ENCODE results near the gene TTYH2. TPM values are rescaled to one million over a fixed set of nuclear protein-coding genes. Genes with fewer than 3 reads are reported as not detected.

The TTYH2 gene
- total RNA-seq, 1 donor from 2014 or later, result 30.3 TPM

DNA sequence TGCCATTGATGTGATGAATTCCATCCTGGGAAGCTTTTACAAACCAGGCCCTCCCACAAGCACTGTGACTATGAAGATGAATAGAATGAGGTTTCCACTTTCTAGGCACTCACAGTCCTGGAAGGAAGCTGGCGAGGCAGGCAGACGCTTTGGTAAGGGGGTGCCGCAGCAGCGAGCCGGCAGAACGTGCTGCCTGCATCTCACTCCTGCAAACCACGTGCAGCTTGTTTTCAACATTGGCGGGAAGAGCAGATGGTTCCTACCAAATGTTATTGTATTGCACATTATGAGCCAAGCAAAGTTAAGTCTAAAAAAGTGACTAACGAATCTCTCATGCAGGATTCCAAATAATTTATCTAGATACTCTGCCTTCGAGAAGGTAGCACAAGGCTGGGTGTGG is 57.0 kb downstream of the TTYH2 start:
- Histone ChIP-seq H3K4me3 (no peak overlapping the region), H3K27ac (no peak overlapping the region), H3K27me3 (no peaks in the 10 kb centered on the region), H3K4me1 (no peaks in the 10 kb centered on the region), H3K9me3 (no peaks in the 10 kb centered on the region), H3K36me3 (no peaks in the 10 kb centered on the region)
- intact Hi-C loops (cut with DNase I), result no loop called here
- TF ChIP-seq, protein P1, sequence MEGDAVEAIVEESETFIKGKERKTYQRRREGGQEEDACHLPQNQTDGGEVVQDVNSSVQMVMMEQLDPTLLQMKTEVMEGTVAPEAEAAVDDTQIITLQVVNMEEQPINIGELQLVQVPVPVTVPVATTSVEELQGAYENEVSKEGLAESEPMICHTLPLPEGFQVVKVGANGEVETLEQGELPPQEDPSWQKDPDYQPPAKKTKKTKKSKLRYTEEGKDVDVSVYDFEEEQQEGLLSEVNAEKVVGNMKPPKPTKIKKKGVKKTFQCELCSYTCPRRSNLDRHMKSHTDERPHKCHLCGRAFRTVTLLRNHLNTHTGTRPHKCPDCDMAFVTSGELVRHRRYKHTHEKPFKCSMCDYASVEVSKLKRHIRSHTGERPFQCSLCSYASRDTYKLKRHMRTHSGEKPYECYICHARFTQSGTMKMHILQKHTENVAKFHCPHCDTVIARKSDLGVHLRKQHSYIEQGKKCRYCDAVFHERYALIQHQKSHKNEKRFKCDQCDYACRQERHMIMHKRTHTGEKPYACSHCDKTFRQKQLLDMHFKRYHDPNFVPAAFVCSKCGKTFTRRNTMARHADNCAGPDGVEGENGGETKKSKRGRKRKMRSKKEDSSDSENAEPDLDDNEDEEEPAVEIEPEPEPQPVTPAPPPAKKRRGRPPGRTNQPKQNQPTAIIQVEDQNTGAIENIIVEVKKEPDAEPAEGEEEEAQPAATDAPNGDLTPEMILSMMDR (IDR thresholded peaks at IDR 0.05), result no peak
- DNase-seq (ENCODE audit: low spot score in 2 of 2), result no peak

DNA sequence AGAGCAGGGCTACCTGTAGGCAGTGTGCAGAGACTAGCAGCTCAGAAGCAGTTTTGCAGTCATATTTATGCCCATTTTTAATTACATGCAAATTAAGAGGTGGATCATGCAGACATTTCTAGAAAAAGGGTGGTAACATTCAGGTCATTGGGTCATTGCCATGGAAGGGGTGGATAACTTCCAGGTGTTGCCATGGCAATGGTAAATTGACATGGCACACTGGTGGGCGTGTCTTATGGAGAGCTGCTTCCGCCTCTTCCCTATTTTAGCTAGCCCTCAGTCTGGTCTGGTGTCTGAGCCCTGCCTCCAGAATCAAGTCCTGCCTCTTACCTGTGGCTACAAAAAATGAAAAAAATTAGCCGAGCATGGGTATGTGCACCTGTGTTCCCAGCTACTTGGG is 57.9 kb downstream of the TTYH2 start:
- DNase-seq (ENCODE audit: low spot score in 2 of 2), result no peak
- Histone ChIP-seq H3K27ac (no peak overlapping the region), H3K9me3 (no peaks in the 10 kb centered on the region), H3K4me1 (no peaks in the 10 kb centered on the region), H3K36me3 (no peaks in the 10 kb centered on the region), H3K27me3 (no peaks in the 10 kb centered on the region), H3K4me3 (no peak overlapping the region)
- intact Hi-C loops (cut with DNase I), result no loop called here
- TF ChIP-seq, protein P1 (IDR thresholded peaks at IDR 0.05), result no peak

DNA sequence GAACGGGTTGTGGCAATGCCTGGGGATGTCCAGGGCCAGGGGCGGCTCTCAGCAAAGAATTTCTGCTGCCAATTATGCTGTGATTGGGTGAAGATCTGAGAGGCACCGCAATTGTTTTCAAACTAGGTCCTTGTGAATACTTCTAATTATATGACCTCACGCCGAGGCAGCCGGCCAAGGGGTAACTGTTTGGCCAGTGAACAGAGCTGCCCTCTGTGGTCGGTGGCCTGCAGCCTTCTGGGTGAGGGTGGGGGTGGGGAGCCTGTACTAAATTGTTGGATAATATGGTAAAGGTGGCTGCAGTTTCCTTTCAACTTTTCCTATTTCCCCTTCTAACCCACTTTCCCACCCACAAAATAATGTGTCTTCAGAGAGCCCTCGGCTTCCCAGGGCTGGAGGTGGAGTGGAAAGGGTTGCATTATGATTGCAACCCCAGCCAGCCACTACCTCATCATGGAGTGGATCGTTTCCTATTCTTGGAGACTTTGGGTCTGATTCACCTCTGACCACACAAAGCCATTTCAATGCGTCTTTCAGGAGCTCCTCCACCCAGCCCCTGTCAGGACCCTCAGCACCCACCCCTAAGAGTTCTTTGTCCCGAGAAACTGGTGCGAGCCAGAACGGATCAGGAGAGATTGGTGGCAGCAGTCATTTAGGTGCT is 58.7 kb downstream of the TTYH2 start:
- Histone ChIP-seq H3K4me3 (no peak overlapping the region), H3K27me3 (no peaks in the 10 kb centered on the region), H3K36me3 (no peaks in the 10 kb centered on the region), H3K27ac (no peak overlapping the region), H3K4me1 (no peaks in the 10 kb centered on the region), H3K9me3 (no peaks in the 10 kb centered on the region)
- DNase-seq (ENCODE audit: low spot score in 2 of 2), result no peak
- TF ChIP-seq, protein P1 (IDR thresholded peaks at IDR 0.05), result no peak
- intact Hi-C loops (cut with DNase I), result no loop called here

DNA sequence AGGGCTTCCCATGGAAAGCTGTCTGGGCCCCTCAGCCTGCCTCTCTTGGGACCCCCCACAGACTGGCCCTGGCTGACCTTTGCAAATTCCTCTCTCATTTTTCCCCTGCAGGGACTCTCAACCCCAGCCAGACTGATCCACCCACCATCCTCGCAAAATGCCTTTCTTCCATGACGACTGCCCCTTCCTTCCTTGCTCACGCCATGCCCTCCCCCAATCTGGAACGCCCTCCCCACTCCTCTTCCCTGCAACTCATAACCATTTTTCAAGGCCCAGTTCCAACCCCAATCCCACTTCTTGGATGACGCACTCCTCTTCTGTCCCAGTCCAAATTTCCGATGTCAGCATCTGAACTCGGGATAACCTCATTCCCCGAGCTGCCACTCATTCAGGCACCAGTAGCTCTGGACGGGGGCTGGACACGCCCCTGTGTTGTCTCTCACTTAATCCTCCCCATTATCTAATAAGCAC is 59.4 kb downstream of the TTYH2 start:
- Histone ChIP-seq H3K36me3 (no peaks in the 10 kb centered on the region), H3K4me3 (no peak overlapping the region), H3K27me3 (no peaks in the 10 kb centered on the region), H3K27ac (no peak overlapping the region), H3K9me3 (no peaks in the 10 kb centered on the region), H3K4me1 (no peaks in the 10 kb centered on the region)
- TF ChIP-seq, protein P1 (IDR thresholded peaks at IDR 0.05), result no peak
- DNase-seq (ENCODE audit: low spot score in 2 of 2), result no peak
- intact Hi-C loops (cut with DNase I), result no loop called here

DNA sequence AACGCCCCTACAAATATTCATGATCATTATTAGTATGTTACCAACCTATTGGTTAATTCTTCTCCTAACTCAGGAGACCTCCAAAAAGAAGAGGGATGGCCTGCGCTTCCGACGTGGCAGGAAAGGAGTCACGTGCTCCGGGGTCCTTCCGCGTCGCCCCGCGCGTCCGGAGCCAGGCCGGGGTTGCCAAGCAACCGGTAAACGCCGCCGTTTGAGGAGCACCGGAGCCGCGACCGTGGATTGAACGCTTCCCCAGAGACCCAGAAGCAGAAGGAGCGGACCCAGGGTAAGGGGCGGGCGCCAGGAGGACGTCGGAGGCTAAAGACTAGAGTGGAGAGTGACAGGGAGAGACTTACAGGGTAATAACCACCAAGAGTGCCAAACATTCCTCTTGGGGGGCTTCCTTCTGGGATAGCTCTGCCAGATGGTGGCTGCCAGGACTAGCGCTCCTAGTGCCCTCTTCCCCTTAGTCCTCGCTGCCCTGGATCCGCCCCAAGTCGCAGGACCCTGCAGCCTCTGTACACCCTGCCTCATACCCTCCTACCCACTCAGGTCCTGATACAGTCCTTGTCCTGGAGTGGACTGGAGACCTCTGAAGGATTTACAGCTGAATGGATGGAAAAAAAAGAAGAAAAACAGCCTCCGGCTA is 60.8 kb downstream of the TTYH2 start, which contains the start of gene DNAI2:
Gene DNAI2 (plus strand): TSS at position 175 of the 649 bp plus-strand sequence. CDS start 7,584 bp downstream, outside the sequence.
- Histone ChIP-seq H3K27me3 (no peaks in the 10 kb centered on the region), H3K36me3 (no peaks in the 10 kb centered on the region), H3K4me3 (no peak within 1 kb of the TSS), H3K4me1 (no peaks in the 10 kb centered on the region), H3K27ac (no peak within 1 kb of the TSS), H3K9me3 (no peaks in the 10 kb centered on the region)
- intact Hi-C loops (cut with DNase I), result no loop called here
- TF ChIP-seq, protein P1 (IDR thresholded peaks at IDR 0.05), result no peak
- DNase-seq (ENCODE audit: low spot score in 2 of 2), result no peak

Measured in ascending aorta (tissue), 2 donors.